SU-DHL-6 (cell line): ENCODE measurements around the gene RGS19.

Experiments
- EZH2phosphoT487 ChIP-seq: fragments of 200-600 bp; sonication (generic), shearing (Covaris generic); conservative IDR thresholded peaks from 2 replicates; pipeline ENCODE4 v1.6.1; 2018; ENCODE audit warnings: mild to moderate bottlenecking, antibody characterized with exemption, low read length, moderate library complexity, mixed read lengths
- TF ChIP-seq, protein P1 (sequence below): fragments of 200-600 bp; sonication (generic); IDR thresholded peaks from one replicate; pipeline ENCODE4 v1.5.1; 2017; ENCODE audit warnings: antibody characterized with exemption, mild to moderate bottlenecking, low read length, moderate library complexity; ENCODE audit not compliant: insufficient read depth, poor library complexity, severe bottlenecking

DNA sequence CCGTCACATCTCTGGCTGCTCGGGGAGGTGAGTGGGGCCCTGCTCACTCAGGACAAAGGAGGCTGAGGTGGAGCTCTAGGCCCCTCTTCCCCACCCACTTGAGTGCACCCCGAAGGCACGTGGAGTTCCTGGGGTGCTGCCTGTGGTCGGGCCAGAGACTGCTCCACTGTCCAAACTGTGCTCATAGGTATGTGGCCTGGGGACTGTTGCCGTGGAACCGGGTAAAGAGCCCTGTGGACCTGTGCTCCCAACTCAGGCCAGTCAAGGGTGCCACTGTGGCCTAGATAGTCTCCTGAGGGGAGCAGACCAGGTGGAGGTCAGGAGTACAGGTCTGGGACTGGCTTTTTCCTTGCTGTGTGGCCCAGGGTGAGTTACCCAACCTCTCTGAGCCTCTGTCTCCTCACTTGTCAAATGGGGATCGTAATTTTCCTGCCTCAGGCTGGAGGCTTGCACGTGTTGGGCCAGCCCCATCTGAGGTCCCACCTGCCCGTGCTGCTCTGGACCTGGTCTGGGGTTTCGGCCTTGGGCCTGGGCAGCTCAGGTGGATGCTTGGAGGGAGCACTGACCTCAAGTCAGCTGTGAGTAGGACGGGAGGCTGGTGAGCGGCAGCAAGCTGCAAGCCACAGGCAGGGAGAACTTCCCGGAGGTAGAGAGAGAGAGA lies 40.5 kb upstream of the RGS19 start:
- TF ChIP-seq, protein P1, sequence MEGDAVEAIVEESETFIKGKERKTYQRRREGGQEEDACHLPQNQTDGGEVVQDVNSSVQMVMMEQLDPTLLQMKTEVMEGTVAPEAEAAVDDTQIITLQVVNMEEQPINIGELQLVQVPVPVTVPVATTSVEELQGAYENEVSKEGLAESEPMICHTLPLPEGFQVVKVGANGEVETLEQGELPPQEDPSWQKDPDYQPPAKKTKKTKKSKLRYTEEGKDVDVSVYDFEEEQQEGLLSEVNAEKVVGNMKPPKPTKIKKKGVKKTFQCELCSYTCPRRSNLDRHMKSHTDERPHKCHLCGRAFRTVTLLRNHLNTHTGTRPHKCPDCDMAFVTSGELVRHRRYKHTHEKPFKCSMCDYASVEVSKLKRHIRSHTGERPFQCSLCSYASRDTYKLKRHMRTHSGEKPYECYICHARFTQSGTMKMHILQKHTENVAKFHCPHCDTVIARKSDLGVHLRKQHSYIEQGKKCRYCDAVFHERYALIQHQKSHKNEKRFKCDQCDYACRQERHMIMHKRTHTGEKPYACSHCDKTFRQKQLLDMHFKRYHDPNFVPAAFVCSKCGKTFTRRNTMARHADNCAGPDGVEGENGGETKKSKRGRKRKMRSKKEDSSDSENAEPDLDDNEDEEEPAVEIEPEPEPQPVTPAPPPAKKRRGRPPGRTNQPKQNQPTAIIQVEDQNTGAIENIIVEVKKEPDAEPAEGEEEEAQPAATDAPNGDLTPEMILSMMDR: no peak
- no peak for TF ChIP-seq EZH2phosphoT487
